ENCODE results near the gene CTIF. TPM values are rescaled to one million over a fixed set of nuclear protein-coding genes. Genes with fewer than 3 reads are reported as not detected.

The CTIF gene
- total RNA-seq, 1 donor from 2014 or later: 26.4 TPM

DNA sequence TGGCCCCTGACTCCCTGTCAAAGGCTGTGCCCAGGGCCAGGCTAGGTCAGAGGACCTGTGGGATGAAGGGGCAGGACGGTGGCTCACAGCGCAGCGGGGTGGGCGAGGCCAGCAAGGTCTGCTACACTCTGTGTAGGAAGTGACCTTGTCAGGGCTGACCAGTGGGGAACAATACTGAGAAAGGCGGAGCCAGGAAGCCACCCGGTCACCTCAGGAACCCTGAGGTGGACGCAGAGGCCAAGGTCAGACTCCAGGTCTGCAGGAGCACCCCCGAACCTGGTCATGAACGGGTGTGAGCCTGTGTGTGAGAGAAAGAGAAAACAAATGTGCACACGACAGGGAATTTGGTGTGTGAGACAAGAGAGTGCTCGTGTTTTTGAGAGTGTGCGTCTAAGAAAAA lies 339.6 kb downstream of the CTIF start:
- TF ChIP-seq, protein P1, sequence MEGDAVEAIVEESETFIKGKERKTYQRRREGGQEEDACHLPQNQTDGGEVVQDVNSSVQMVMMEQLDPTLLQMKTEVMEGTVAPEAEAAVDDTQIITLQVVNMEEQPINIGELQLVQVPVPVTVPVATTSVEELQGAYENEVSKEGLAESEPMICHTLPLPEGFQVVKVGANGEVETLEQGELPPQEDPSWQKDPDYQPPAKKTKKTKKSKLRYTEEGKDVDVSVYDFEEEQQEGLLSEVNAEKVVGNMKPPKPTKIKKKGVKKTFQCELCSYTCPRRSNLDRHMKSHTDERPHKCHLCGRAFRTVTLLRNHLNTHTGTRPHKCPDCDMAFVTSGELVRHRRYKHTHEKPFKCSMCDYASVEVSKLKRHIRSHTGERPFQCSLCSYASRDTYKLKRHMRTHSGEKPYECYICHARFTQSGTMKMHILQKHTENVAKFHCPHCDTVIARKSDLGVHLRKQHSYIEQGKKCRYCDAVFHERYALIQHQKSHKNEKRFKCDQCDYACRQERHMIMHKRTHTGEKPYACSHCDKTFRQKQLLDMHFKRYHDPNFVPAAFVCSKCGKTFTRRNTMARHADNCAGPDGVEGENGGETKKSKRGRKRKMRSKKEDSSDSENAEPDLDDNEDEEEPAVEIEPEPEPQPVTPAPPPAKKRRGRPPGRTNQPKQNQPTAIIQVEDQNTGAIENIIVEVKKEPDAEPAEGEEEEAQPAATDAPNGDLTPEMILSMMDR (IDR thresholded peaks at IDR 0.05; ENCODE audit: unreplicated experiment): no peak
- peaks cover 17% of the 10 kb centered on the region for H3K4me1 Mint-ChIP-seq (ENCODE audit: low read depth)
- H3K36me3 Mint-ChIP-seq (ENCODE audit: insufficient read depth): no peaks in the 10 kb centered on the region
- no peaks in the 10 kb centered on the region for H3K27me3 Mint-ChIP-seq
- H3K4me3 Mint-ChIP-seq (ENCODE audit: low read depth): peak overlapping the region; percentile 4
- DNase-seq (ENCODE audit: low spot score, unreplicated experiment): no peak
- H3K9me3 Mint-ChIP-seq (ENCODE audit: low read depth): no peaks in the 10 kb centered on the region
- peak overlapping the region; percentile 97 for H3K27ac Mint-ChIP-seq

DNA sequence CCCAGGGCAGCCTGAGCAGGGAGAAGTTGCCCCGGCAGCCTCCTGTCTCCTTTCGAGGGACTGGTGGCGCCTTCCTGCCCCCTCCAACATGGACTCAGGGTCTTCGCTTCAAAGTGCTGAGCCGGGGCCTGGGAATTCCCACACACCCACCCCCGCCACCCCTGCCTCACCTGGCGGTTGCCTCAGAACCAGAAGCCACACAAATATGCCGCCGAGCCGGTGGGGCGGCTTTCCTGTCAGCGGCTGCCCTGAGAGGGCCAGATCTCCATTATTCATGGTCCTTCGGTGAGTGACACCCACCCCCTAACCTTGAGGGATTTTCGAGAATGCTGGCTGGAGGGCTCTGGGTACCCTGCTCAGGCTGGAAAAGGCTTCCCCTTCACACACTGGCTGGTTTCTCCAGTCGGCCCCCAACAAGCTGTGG lies 340.2 kb downstream of the CTIF start:
- peak; percentile 68 for DNase-seq (ENCODE audit: low spot score, unreplicated experiment)
- TF ChIP-seq, protein P1 (IDR thresholded peaks at IDR 0.05; ENCODE audit: unreplicated experiment): no peak
- no peaks in the 10 kb centered on the region for H3K9me3 Mint-ChIP-seq (ENCODE audit: low read depth)
- peak overlapping the region; percentile 97 for H3K27ac Mint-ChIP-seq
- peaks cover 17% of the 10 kb centered on the region for H3K4me1 Mint-ChIP-seq (ENCODE audit: low read depth)
- H3K36me3 Mint-ChIP-seq (ENCODE audit: insufficient read depth): no peaks in the 10 kb centered on the region
- no peaks in the 10 kb centered on the region for H3K27me3 Mint-ChIP-seq
- peak overlapping the region; percentile 4 for H3K4me3 Mint-ChIP-seq (ENCODE audit: low read depth)

DNA sequence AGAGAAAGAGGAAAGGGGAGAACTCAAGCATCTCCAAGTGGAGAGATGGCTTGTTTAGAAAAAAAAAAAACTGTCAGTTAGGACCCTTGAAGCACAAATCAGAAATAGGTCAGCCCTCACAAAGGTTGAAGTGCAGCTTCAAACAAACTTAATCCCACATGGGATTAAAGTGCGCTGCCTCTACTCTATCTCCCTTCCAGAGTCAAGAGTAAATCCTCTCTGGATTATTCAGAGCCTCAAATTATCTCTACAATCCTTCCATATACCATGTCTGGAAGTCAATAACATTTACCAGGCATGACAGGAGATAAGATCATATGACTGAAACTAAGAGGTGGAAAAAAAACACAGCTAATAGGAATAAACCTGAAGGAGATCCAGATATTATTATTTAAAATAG lies 342.1 kb downstream of the CTIF start:
- Mint-ChIP-seq H3K36me3 (ENCODE audit: insufficient read depth) (no peaks in the 10 kb centered on the region), H3K4me3 (ENCODE audit: low read depth) (no peak overlapping the region), H3K4me1 (ENCODE audit: low read depth) (peaks cover 16% of the 10 kb centered on the region), H3K27me3 (peaks cover 5% of the 10 kb centered on the region), H3K27ac (no peak overlapping the region), H3K9me3 (ENCODE audit: low read depth) (no peaks in the 10 kb centered on the region)
- DNase-seq (ENCODE audit: low spot score, unreplicated experiment): no peak
- TF ChIP-seq, protein P1 (IDR thresholded peaks at IDR 0.05; ENCODE audit: unreplicated experiment): no peak

DNA sequence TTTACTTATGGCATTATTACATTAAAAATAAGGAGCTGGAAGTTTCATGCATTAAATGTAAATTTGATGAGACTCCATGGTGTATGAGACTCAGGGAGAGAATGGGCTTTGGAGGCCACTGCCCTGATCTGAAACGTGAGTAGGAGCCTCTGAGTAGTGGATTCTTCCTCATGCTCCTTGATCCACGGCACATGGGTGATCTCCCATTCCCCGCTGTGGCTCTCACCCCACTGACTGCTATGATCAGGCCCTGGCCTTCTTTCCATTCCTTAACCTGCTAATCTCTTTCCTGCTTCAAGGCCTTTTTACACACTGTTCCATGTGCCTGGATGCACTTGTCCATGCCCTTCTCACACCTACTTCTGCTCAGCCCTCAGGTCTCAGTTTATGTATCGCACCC lies 343.5 kb downstream of the CTIF start:
- TF ChIP-seq, protein P1 (IDR thresholded peaks at IDR 0.05; ENCODE audit: unreplicated experiment): no peak
- H3K9me3 Mint-ChIP-seq (ENCODE audit: low read depth): no peaks in the 10 kb centered on the region
- no peaks in the 10 kb centered on the region for H3K36me3 Mint-ChIP-seq (ENCODE audit: insufficient read depth)
- peaks cover 13% of the 10 kb centered on the region for H3K4me1 Mint-ChIP-seq (ENCODE audit: low read depth)
- H3K27me3 Mint-ChIP-seq: peaks cover 5% of the 10 kb centered on the region
- no peak overlapping the region for H3K4me3 Mint-ChIP-seq (ENCODE audit: low read depth)
- DNase-seq (ENCODE audit: low spot score, unreplicated experiment): no peak
- no peak overlapping the region for H3K27ac Mint-ChIP-seq

DNA sequence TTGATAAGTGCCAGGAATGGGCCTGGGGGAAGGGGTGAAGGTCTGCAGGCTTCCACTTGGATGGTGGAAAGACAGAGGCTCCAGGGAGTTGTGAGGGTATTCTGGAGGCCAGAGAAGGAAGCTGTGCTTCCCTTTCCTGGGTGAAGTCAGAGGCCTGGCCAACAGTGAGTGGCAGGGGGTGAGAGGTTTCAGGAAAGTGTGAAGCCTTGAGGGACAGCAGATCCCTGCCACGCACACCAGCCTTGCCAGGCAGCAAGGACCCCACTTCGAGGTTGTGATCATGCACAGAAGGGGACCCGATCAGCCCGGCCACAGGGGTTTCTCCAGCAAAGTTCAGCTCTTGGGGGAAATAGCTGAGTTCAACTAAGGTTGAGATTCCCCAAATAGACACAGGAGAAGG lies 345.5 kb downstream of the CTIF start:
- no peaks in the 10 kb centered on the region for H3K9me3 Mint-ChIP-seq (ENCODE audit: low read depth)

More for the DNA sequence above, 345.5 kb downstream of the CTIF start:
- H3K4me3 Mint-ChIP-seq (ENCODE audit: low read depth): no peak overlapping the region
- no peak overlapping the region for H3K27ac Mint-ChIP-seq
- H3K36me3 Mint-ChIP-seq (ENCODE audit: insufficient read depth): no peaks in the 10 kb centered on the region
- TF ChIP-seq, protein P1 (IDR thresholded peaks at IDR 0.05; ENCODE audit: unreplicated experiment): no peak
- peaks cover 15% of the 10 kb centered on the region for H3K4me1 Mint-ChIP-seq (ENCODE audit: low read depth)
- DNase-seq (ENCODE audit: low spot score, unreplicated experiment): no peak
- peaks cover 5% of the 10 kb centered on the region for H3K27me3 Mint-ChIP-seq
